Osteoblast (primary cell): ENCODE measurements around the gene FCN3. TPM values are rescaled to one million over a fixed set of nuclear protein-coding genes. Genes with fewer than 3 reads are reported as not detected.

Experiments
- DNase-seq: peaks from one replicate; pipeline ENCODE4 v3.0.0; 2011; ENCODE audit warnings: low spot score, mixed read lengths; ENCODE audit not compliant: insufficient read length; ENCODE audit errors: missing footprints
- H2AFZ ChIP-seq: 2 replicates; pipeline ENCODE4 v1.6.0; 2011; ENCODE audit warnings: mild to moderate bottlenecking, low read length
- H3K27ac ChIP-seq: 2 replicates; pipeline ENCODE4 v1.5.1; 2011; ENCODE audit warnings: mild to moderate bottlenecking, low read depth, low read length, moderate library complexity
- H3K27me3 ChIP-seq: 2 replicates; pipeline ENCODE4 v1.6.0; 2012; ENCODE audit warnings: mild to moderate bottlenecking, control low read depth, inconsistent platforms, low read length, moderate library complexity; ENCODE audit not compliant: insufficient read depth
- H3K36me3 ChIP-seq: 2 replicates; pipeline ENCODE4 v1.5.1; 2011; ENCODE audit warnings: mild to moderate bottlenecking, low read length, control low read depth, moderate library complexity; ENCODE audit not compliant: insufficient read depth
- H3K4me1 ChIP-seq: 2 replicates; pipeline ENCODE4 v1.5.1; 2011; ENCODE audit warnings: mild to moderate bottlenecking, low read length, control low read depth, moderate library complexity; ENCODE audit not compliant: insufficient read depth
- H3K4me2 ChIP-seq: 2 replicates; pipeline ENCODE4 v1.6.0; 2011; ENCODE audit warnings: mild to moderate bottlenecking, low read length; ENCODE audit not compliant: insufficient read depth
- H3K4me3 ChIP-seq: fragments of 200-600 bp; sonication (generic); 3 replicates; pipeline ENCODE4 v1.5.1; 2012; ENCODE audit warnings: mild to moderate bottlenecking, low read length, inconsistent platforms; ENCODE audit not compliant: insufficient read depth
- H3K79me2 ChIP-seq: 2 replicates; pipeline ENCODE4 v1.6.0; 2012; ENCODE audit warnings: mild to moderate bottlenecking, low read length, control low read depth, inconsistent platforms; ENCODE audit not compliant: insufficient read depth
- H3K9me3 ChIP-seq: 2 replicates; pipeline ENCODE4 v1.5.1; 2011; ENCODE audit warnings: low read depth, low read length, control low read depth
- H4K20me1 ChIP-seq: 2 replicates; pipeline ENCODE4 v1.6.0; 2012; ENCODE audit warnings: mild to moderate bottlenecking, low read length, control low read depth; ENCODE audit not compliant: insufficient read depth
- CTCF ChIP-seq: IDR thresholded peaks from 2 replicates; pipeline ENCODE4 v1.5.1; 2011; ENCODE audit warnings: mild to moderate bottlenecking, low read depth, low read length, moderate library complexity; ENCODE audit errors: extremely low read depth
- total RNA-seq: library from RNA; depleted of rRNA; stranded (reverse); fragments of >200 nt; gene quantifications from 2 replicates; pipeline ENCODE4 v1.2.3, GENCODE V29; 2012

The FCN3 gene
- total RNA-seq, 1 donor = not detected

DNA sequence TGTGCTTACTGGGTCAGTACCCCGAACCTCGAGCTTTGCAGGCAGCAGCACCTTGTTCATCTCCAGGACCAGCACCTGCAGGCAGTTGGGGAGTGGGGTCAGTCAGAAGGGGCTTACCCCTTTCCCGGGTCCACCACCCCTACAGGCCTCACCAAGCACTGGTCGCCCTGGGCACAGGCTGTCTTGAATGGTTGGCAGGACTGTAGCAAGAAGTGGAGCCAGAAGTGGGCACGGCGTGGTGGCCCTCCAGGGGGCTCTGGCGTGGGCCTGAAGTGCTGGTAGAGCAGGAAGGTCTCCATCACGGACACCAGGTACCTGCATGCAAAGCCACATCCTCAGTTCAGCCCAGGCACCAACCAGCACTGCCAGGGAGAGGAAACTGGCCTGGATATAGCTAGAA, 13.1 kb downstream of the FCN3 start:
- no peak for TF ChIP-seq CTCF
- H3K79me2 ChIP-seq = peaks cover 12% of the 10 kb centered on the region
- no peaks in the 10 kb centered on the region for H4K20me1 ChIP-seq
- H3K36me3 ChIP-seq = peaks cover 47% of the 10 kb centered on the region
- peaks cover 6% of the 10 kb centered on the region for H3K4me1 ChIP-seq
- H3K9me3 ChIP-seq = no peaks in the 10 kb centered on the region
- H3K4me2 ChIP-seq = no peak overlapping the region
- DNase-seq = no peak
- no peak overlapping the region for H3K4me3 ChIP-seq
- no peak overlapping the region for H2AFZ ChIP-seq
- H3K27ac ChIP-seq = no peak overlapping the region
- H3K27me3 ChIP-seq = no peaks in the 10 kb centered on the region

- Histone ChIP-seq H4K20me1 (no peaks in the 10 kb centered on the region), H3K9me3 (no peaks in the 10 kb centered on the region), H3K4me3 (no peak overlapping the region), H3K4me1 (peaks cover 6% of the 10 kb centered on the region), H2AFZ (no peak overlapping the region), H3K36me3 (peaks cover 52% of the 10 kb centered on the region), H3K79me2 (peaks cover 12% of the 10 kb centered on the region), H3K27ac (no peak overlapping the region), H3K27me3 (no peaks in the 10 kb centered on the region), H3K4me2 (no peak overlapping the region)
- no peak for DNase-seq
- no peak for TF ChIP-seq CTCF
Measured at GRCh38 chr1:27361044-27361402, 13.6 kb downstream of the FCN3 start.

DNA sequence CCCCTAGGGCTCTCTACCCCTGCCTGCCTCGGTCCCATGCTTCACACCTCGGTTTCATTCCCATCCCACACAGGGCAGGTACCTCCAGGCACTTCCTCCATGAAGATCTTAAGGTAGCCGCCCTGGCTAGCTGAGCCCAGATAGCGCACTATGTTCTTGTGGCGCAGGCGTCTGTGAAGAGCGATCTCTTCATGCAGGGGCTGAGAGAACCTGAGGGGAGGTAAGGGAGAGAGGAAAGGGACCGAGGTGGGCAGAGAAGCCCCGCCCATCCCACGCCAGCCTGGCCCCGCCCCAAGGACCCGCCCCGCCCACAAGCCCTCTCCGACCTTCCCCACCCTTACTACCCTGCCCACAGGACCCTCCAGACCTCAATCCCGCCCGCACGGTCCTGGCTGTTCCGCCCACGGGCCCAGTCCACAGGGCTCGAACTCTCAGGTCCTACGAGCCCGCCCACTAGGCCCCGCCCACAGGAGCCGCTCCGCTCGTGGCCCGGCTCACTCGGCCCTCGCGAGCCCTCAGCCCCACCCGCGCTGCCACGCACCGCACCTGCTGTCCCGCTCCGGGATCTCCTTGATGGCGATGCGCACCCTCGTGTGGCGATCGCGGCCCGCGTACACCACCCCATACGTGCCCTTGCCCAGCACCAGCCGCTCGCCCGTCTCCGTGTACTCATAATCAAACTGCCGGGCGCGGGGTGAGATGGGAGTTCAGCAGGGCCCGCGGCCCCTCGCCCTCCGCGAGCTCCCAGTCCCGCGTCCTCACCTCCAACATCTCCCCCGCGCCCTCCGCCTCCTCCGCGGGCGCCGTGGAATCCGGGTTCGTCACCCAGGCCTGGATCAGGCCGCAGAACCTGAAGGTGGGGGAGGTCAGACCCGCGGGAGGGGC, 14.2 kb downstream of the FCN3 start:
- no peak for TF ChIP-seq CTCF
- Histone ChIP-seq H2AFZ (no peak overlapping the region), H3K4me2 (no peak overlapping the region)

DNA sequence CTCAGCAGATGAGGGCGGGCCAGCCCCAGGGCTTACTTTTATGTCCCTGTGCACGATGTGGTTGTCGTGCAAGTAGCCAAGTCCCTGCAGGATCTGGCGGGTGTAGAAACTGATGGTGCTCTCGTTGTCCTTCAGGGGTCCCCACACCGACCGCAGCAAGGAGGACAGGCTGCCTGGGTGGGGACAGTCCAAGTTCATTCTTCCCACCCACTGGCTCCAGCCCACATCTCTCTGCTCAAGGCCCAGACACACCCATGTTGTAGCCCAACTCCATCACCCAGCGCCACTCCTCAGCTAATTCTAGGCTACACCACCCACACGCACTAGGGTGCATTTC, 14.8 kb downstream of the FCN3 start:
- H3K9me3 ChIP-seq = no peaks in the 10 kb centered on the region
- no peaks in the 10 kb centered on the region for H3K27me3 ChIP-seq
- no peak overlapping the region for H3K4me3 ChIP-seq
- no peaks in the 10 kb centered on the region for H4K20me1 ChIP-seq
- DNase-seq = no peak
- H3K36me3 ChIP-seq = peaks cover 64% of the 10 kb centered on the region
- H3K4me1 ChIP-seq = peaks cover under 1% of the 10 kb centered on the region
- H2AFZ ChIP-seq = no peak overlapping the region
- no peak for TF ChIP-seq CTCF
- H3K79me2 ChIP-seq = peaks cover 7% of the 10 kb centered on the region
- no peak overlapping the region for H3K4me2 ChIP-seq
- no peak overlapping the region for H3K27ac ChIP-seq

More for the DNA sequence above, 14.2 kb downstream of the FCN3 start:
- H3K27ac ChIP-seq = no peak overlapping the region
- H3K9me3 ChIP-seq = no peaks in the 10 kb centered on the region
- no peaks in the 10 kb centered on the region for H4K20me1 ChIP-seq
- no peak for DNase-seq
- no peaks in the 10 kb centered on the region for H3K27me3 ChIP-seq
- peaks cover 12% of the 10 kb centered on the region for H3K79me2 ChIP-seq
- no peak overlapping the region for H3K4me3 ChIP-seq
- H3K4me1 ChIP-seq = peaks cover 6% of the 10 kb centered on the region
- H3K36me3 ChIP-seq = peaks cover 58% of the 10 kb centered on the region
